HG03139 (cell line): ENCODE data around the gene CNTNAP2.
A peak's percentile ranks its signal among the peaks of the same experiment; 100 is the strongest.

Source experiments
- ATAC-seq: cut with Tn5 transposase; IDR thresholded peaks from one replicate; pipeline ENCODE4 v1.9.1; 2021; ENCODE audit not compliant: unreplicated experiment

CNTNAP2 gene

GRCh38 chr7:148212731-148213130, 2096.1 kb downstream of the CNTNAP2 start:
- no peak for ATAC-seq

- ATAC-seq: no peak
Measured at GRCh38 chr7:148214101-148214500, 2097.5 kb downstream of the CNTNAP2 start.

GRCh38 chr7:148218603-148219002, 2102.0 kb downstream of the CNTNAP2 start:
- ATAC-seq: peak; percentile 58

- ATAC-seq: no peak
Measured at GRCh38 chr7:148222721-148223120, 2106.1 kb downstream of the CNTNAP2 start.

GRCh38 chr7:148223160-148223559, 2106.6 kb downstream of the CNTNAP2 start:
- ATAC-seq: no peak

GRCh38 chr7:148223738-148224137, 2107.1 kb downstream of the CNTNAP2 start:
- no peak for ATAC-seq

- no peak for ATAC-seq
Measured at GRCh38 chr7:148230296-148230695, 2113.7 kb downstream of the CNTNAP2 start.

GRCh38 chr7:148230883-148231282, 2114.3 kb downstream of the CNTNAP2 start:
- no peak for ATAC-seq

GRCh38 chr7:148232784-148233183, 2116.2 kb downstream of the CNTNAP2 start:
- no peak for ATAC-seq

- ATAC-seq: no peak
Measured at GRCh38 chr7:148234715-148235114, 2118.1 kb downstream of the CNTNAP2 start.

- no peak for ATAC-seq
Measured at GRCh38 chr7:148238761-148239325, 2122.2 kb downstream of the CNTNAP2 start.

- peak; percentile 14 for ATAC-seq
Measured at GRCh38 chr7:148241700-148242293, 2125.2 kb downstream of the CNTNAP2 start.

- ATAC-seq: peak; percentile 82
Measured at GRCh38 chr7:148242294-148242821, 2125.8 kb downstream of the CNTNAP2 start.

GRCh38 chr7:148245381-148245780, 2128.8 kb downstream of the CNTNAP2 start:
- no peak for ATAC-seq

GRCh38 chr7:148253629-148254028, 2137.0 kb downstream of the CNTNAP2 start:
- ATAC-seq: peak; percentile 79

GRCh38 chr7:148255333-148255732, 2138.7 kb downstream of the CNTNAP2 start:
- no peak for ATAC-seq

- ATAC-seq: no peak
Measured at GRCh38 chr7:148256433-148256832, 2139.8 kb downstream of the CNTNAP2 start.

- no peak for ATAC-seq
Measured at GRCh38 chr7:148260599-148260998, 2144.0 kb downstream of the CNTNAP2 start.

- no peak for ATAC-seq
Measured at GRCh38 chr7:148261523-148261922, 2144.9 kb downstream of the CNTNAP2 start.

- peak; percentile 10 for ATAC-seq
Measured at GRCh38 chr7:148261996-148262688, 2145.5 kb downstream of the CNTNAP2 start.

GRCh38 chr7:148262721-148263229, 2146.2 kb downstream of the CNTNAP2 start:
- ATAC-seq: peak; percentile 75
